ENCODE results near the gene ALKBH7.
A peak's percentile ranks its signal among the peaks of the same experiment; 100 is the strongest.
"Not testable (repeated sequence)": the region's sequence is repeated elsewhere in the genome, so short reads cannot be mapped to it uniquely, and the experiment has no call there.

ALKBH7 gene

GRCh38 chr19:6359568-6360341 lies 12.8 kb upstream of the ALKBH7 start:
- TF ChIP-seq CTCF (IDR thresholded peaks at IDR 0.05; ENCODE audit: low read depth, low read length): no peak
- DNase-seq (ENCODE audit: extremely low read depth, low read depth): no peak

- DNase-seq (ENCODE audit: extremely low read depth, low read depth): not testable (repeated sequence)
Observed at GRCh38 chr19:6360445-6360844, 12.1 kb upstream of the ALKBH7 start.

- DNase-seq (ENCODE audit: extremely low read depth, low read depth): not testable (repeated sequence)
Observed at GRCh38 chr19:6360857-6361216, 11.8 kb upstream of the ALKBH7 start.

- no peak for DNase-seq (ENCODE audit: extremely low read depth, low read depth)
- no peak for TF ChIP-seq CTCF (IDR thresholded peaks at IDR 0.05; ENCODE audit: low read depth, low read length)
Observed at GRCh38 chr19:6362027-6362350, 10.6 kb upstream of the ALKBH7 start.

GRCh38 chr19:6362351-6362801 lies 10.2 kb upstream of the ALKBH7 start:
- DNase-seq (ENCODE audit: extremely low read depth, low read depth): no peak
- no peak for TF ChIP-seq CTCF (IDR thresholded peaks at IDR 0.05; ENCODE audit: low read depth, low read length)

GRCh38 chr19:6364353-6364752 lies 8.2 kb upstream of the ALKBH7 start:
- no peak for DNase-seq (ENCODE audit: extremely low read depth, low read depth)
- TF ChIP-seq CTCF (IDR thresholded peaks at IDR 0.05; ENCODE audit: low read depth, low read length): no peak

- peak; percentile 97 for DNase-seq (ENCODE audit: extremely low read depth, low read depth)
- TF ChIP-seq CTCF (IDR thresholded peaks at IDR 0.05; ENCODE audit: low read depth, low read length): no peak
Observed at GRCh38 chr19:6373096-6373812, 660 bp downstream of the ALKBH7 start.

- TF ChIP-seq CTCF (IDR thresholded peaks at IDR 0.05; ENCODE audit: low read depth, low read length): no peak
- no peak for DNase-seq (ENCODE audit: extremely low read depth, low read depth)
Observed at GRCh38 chr19:6373813-6374108, 1.2 kb downstream of the ALKBH7 start.
